ENCODE data around the gene PLXNA1. TPM values are rescaled to one million over a fixed set of nuclear protein-coding genes. Genes with fewer than 3 reads are reported as not detected.

Gene PLXNA1
- total RNA-seq, 1 donor from 2014 or later = 63.3 TPM

GRCh38 chr3:126970921-126971320, 12.0 kb upstream of the PLXNA1 start:
- Mint-ChIP-seq H3K27ac (ENCODE audit: unreplicated experiment) (no peak overlapping the region), H3K36me3 (ENCODE audit: low read depth, unreplicated experiment) (no peaks in the 10 kb centered on the region), H3K4me3 (ENCODE audit: unreplicated experiment) (no peak overlapping the region), H3K27me3 (ENCODE audit: low read depth, unreplicated experiment) (peaks cover 16% of the 10 kb centered on the region), H3K9me3 (ENCODE audit: unreplicated experiment) (peaks cover 10% of the 10 kb centered on the region), H3K4me1 (ENCODE audit: low read depth, unreplicated experiment) (peaks cover 14% of the 10 kb centered on the region)
- Histone ChIP-seq H4K20me1 (ENCODE audit: insufficient read depth, low read length) (no peaks in the 10 kb centered on the region), H3K27ac (ENCODE audit: low read depth, low read length) (no peak overlapping the region), H3K79me2 (ENCODE audit: insufficient read depth, low read length) (no peaks in the 10 kb centered on the region), H3K27me3 (ENCODE audit: insufficient read depth, low read length) (no peaks in the 10 kb centered on the region), H3K4me1 (ENCODE audit: insufficient read depth, low read length) (peaks cover 5% of the 10 kb centered on the region), H3K4me2 (ENCODE audit: low read length) (no peak overlapping the region), H3K9ac (ENCODE audit: low read length) (no peak overlapping the region), H2AFZ (ENCODE audit: low read depth, low read length) (no peak overlapping the region), H3K36me3 (ENCODE audit: insufficient read depth, low read length) (no peaks in the 10 kb centered on the region), H3K4me3 (ENCODE audit: insufficient read depth, low read depth, low read length) (no peak overlapping the region), H3K9me3 (ENCODE audit: insufficient read depth, low read depth, low read length) (peaks cover 3% of the 10 kb centered on the region)
- no peak for FAIRE-seq
- TF ChIP-seq EZH2 (IDR thresholded peaks at IDR 0.05; ENCODE audit: insufficient read depth, low read length) (no peak), CTCF (IDR thresholded peaks at IDR 0.05; ENCODE audit: insufficient read depth, low read depth, low read length) (no peak)
- no peak for DNase-seq (ENCODE audit: low read depth)

- Mint-ChIP-seq H3K27me3 (ENCODE audit: low read depth, unreplicated experiment) (peaks cover 18% of the 10 kb centered on the region), H3K4me1 (ENCODE audit: low read depth, unreplicated experiment) (peaks cover 14% of the 10 kb centered on the region), H3K9me3 (ENCODE audit: unreplicated experiment) (peaks cover 10% of the 10 kb centered on the region), H3K27ac (ENCODE audit: unreplicated experiment) (no peak overlapping the region), H3K4me3 (ENCODE audit: unreplicated experiment) (no peak overlapping the region), H3K36me3 (ENCODE audit: low read depth, unreplicated experiment) (no peaks in the 10 kb centered on the region)
- no peak overlapping the region for H3K4me3 ChIP-seq (ENCODE audit: insufficient read depth, low read depth, low read length)
- H3K4me1 ChIP-seq (ENCODE audit: insufficient read depth, low read length) = peaks cover 5% of the 10 kb centered on the region
- H4K20me1 ChIP-seq (ENCODE audit: insufficient read depth, low read length) = no peaks in the 10 kb centered on the region
- DNase-seq (ENCODE audit: low read depth) = peak; percentile 61
- no peaks in the 10 kb centered on the region for H3K79me2 ChIP-seq (ENCODE audit: insufficient read depth, low read length)
- H2AFZ ChIP-seq (ENCODE audit: low read depth, low read length) = no peak overlapping the region
- no peak overlapping the region for H3K4me2 ChIP-seq (ENCODE audit: low read length)
- H3K36me3 ChIP-seq (ENCODE audit: insufficient read depth, low read length) = no peaks in the 10 kb centered on the region
- H3K27ac ChIP-seq (ENCODE audit: low read depth, low read length) = no peak overlapping the region
- no peak overlapping the region for H3K9ac ChIP-seq (ENCODE audit: low read length)
- no peak for TF ChIP-seq CTCF (IDR thresholded peaks at IDR 0.05; ENCODE audit: insufficient read depth, low read depth, low read length)
- TF ChIP-seq EZH2 (IDR thresholded peaks at IDR 0.05; ENCODE audit: insufficient read depth, low read length) = no peak
- no peak for FAIRE-seq
- peaks cover 3% of the 10 kb centered on the region for H3K9me3 ChIP-seq (ENCODE audit: insufficient read depth, low read depth, low read length)
- H3K27me3 ChIP-seq (ENCODE audit: insufficient read depth, low read length) = no peaks in the 10 kb centered on the region
These were observed 11.0 kb upstream of the PLXNA1 start for GRCh38 chr3:126971891-126972351.

GRCh38 chr3:126972866-126973265, 10.0 kb upstream of the PLXNA1 start:
- TF ChIP-seq EZH2 (IDR thresholded peaks at IDR 0.05; ENCODE audit: insufficient read depth, low read length) (no peak), CTCF (IDR thresholded peaks at IDR 0.05; ENCODE audit: insufficient read depth, low read depth, low read length) (no peak)
- peaks cover 5% of the 10 kb centered on the region for H3K4me1 ChIP-seq (ENCODE audit: insufficient read depth, low read length)
- H3K27me3 ChIP-seq (ENCODE audit: insufficient read depth, low read length) = no peaks in the 10 kb centered on the region
- Mint-ChIP-seq H3K9me3 (ENCODE audit: unreplicated experiment) (peaks cover 10% of the 10 kb centered on the region), H3K4me3 (ENCODE audit: unreplicated experiment) (no peak overlapping the region), H3K4me1 (ENCODE audit: low read depth, unreplicated experiment) (peaks cover 14% of the 10 kb centered on the region), H3K27ac (ENCODE audit: unreplicated experiment) (no peak overlapping the region), H3K27me3 (ENCODE audit: low read depth, unreplicated experiment) (peaks cover 13% of the 10 kb centered on the region), H3K36me3 (ENCODE audit: low read depth, unreplicated experiment) (peaks cover 2% of the 10 kb centered on the region)
- no peaks in the 10 kb centered on the region for H3K36me3 ChIP-seq (ENCODE audit: insufficient read depth, low read length)
- no peak overlapping the region for H3K4me2 ChIP-seq (ENCODE audit: low read length)
- no peak overlapping the region for H2AFZ ChIP-seq (ENCODE audit: low read depth, low read length)
- H4K20me1 ChIP-seq (ENCODE audit: insufficient read depth, low read length) = no peaks in the 10 kb centered on the region
- H3K79me2 ChIP-seq (ENCODE audit: insufficient read depth, low read length) = no peaks in the 10 kb centered on the region
- H3K4me3 ChIP-seq (ENCODE audit: insufficient read depth, low read depth, low read length) = no peak overlapping the region
- peaks cover 3% of the 10 kb centered on the region for H3K9me3 ChIP-seq (ENCODE audit: insufficient read depth, low read depth, low read length)
- FAIRE-seq (no peak), DNase-seq (ENCODE audit: low read depth) (no peak)
- H3K9ac ChIP-seq (ENCODE audit: low read length) = no peak overlapping the region
- no peak overlapping the region for H3K27ac ChIP-seq (ENCODE audit: low read depth, low read length)

Measured in astrocyte (in vitro differentiated cells and primary cell).